ENCODE results near the gene KCNK3. TPM values are rescaled to one million over a fixed set of nuclear protein-coding genes. Genes with fewer than 3 reads are reported as not detected.

Gene KCNK3
- total and polyA plus RNA-seq, 2 donors (not counting 1 experiment from before 2014, with no cell fraction given) = under 0.01 TPM; not detected in 1

GRCh38 chr2:26672818-26673393 is 19.6 kb upstream of the KCNK3 start:
- H4K20me1 ChIP-seq (ENCODE audit: control insufficient read depth, extremely low read depth, insufficient read depth, low read length) = no peaks in the 10 kb centered on the region
- H3K36me3 ChIP-seq (ENCODE audit: control insufficient read depth, insufficient read depth, low read length) = no peaks in the 10 kb centered on the region
- no peak overlapping the region for H3K27ac ChIP-seq (ENCODE audit: insufficient read depth, low read length)
- H3K4me2 ChIP-seq (ENCODE audit: extremely low read depth, insufficient read depth, low read length) = no peak overlapping the region
- no peaks in the 10 kb centered on the region for H3K4me1 ChIP-seq (ENCODE audit: control insufficient read depth, extremely low read depth, insufficient read depth, low read length)
- no peaks in the 10 kb centered on the region for H3K79me2 ChIP-seq (ENCODE audit: control insufficient read depth, insufficient read depth, low read length)
- no peak overlapping the region for H3K9ac ChIP-seq (ENCODE audit: insufficient read depth, low read length)
- H3K9me3 ChIP-seq (ENCODE audit: control insufficient read depth, insufficient read depth, low read depth, low read length) = no peaks in the 10 kb centered on the region
- no peak for DNase-seq (ENCODE audit: low read depth in 2 of 2)
- peaks cover 3% of the 10 kb centered on the region for H3K27me3 ChIP-seq (ENCODE audit: control insufficient read depth, insufficient read depth, low read length)
- H3K4me3 ChIP-seq (replicated peaks in 1 of 4; ENCODE audit: control extremely low read depth in 1 of 4, insufficient read depth in 1 of 4, low read depth in 3 of 4, low read length in 4 of 4) = no peak overlapping the region
- TF ChIP-seq CTCF (conservative IDR thresholded peaks at IDR 0.05 in 1 of 2, IDR thresholded peaks at IDR 0.05 in 1 of 2; ENCODE audit: low read depth in 1 of 2, low read length in 2 of 2) = no peak
- no peak for TF ChIP-seq EZH2 (IDR thresholded peaks at IDR 0.05; ENCODE audit: low read length, missing control alignments)
- no peak overlapping the region for H2AFZ ChIP-seq (ENCODE audit: low read length)

- Histone ChIP-seq H3K36me3 (ENCODE audit: control insufficient read depth, insufficient read depth, low read length) (no peaks in the 10 kb centered on the region), H3K27ac (ENCODE audit: insufficient read depth, low read length) (no peak overlapping the region), H3K9ac (ENCODE audit: insufficient read depth, low read length) (no peak overlapping the region), H2AFZ (ENCODE audit: low read length) (no peak overlapping the region), H3K4me2 (ENCODE audit: extremely low read depth, insufficient read depth, low read length) (no peak overlapping the region), H3K79me2 (ENCODE audit: control insufficient read depth, insufficient read depth, low read length) (no peaks in the 10 kb centered on the region), H3K4me1 (ENCODE audit: control insufficient read depth, extremely low read depth, insufficient read depth, low read length) (no peaks in the 10 kb centered on the region), H3K9me3 (ENCODE audit: control insufficient read depth, insufficient read depth, low read depth, low read length) (no peaks in the 10 kb centered on the region), H3K4me3 (replicated peaks in 1 of 4; ENCODE audit: control extremely low read depth in 1 of 4, insufficient read depth in 1 of 4, low read depth in 3 of 4, low read length in 4 of 4) (no peak overlapping the region), H3K27me3 (ENCODE audit: control insufficient read depth, insufficient read depth, low read length) (peaks cover 3% of the 10 kb centered on the region), H4K20me1 (ENCODE audit: control insufficient read depth, extremely low read depth, insufficient read depth, low read length) (no peaks in the 10 kb centered on the region)
- TF ChIP-seq EZH2 (IDR thresholded peaks at IDR 0.05; ENCODE audit: low read length, missing control alignments) (no peak), CTCF (conservative IDR thresholded peaks at IDR 0.05 in 1 of 2, IDR thresholded peaks at IDR 0.05 in 1 of 2; ENCODE audit: low read depth in 1 of 2, low read length in 2 of 2) (no peak)
- DNase-seq (ENCODE audit: low read depth in 2 of 2) = no peak
Observed at GRCh38 chr2:26674002-26674751, 18.3 kb upstream of the KCNK3 start.

- Histone ChIP-seq H4K20me1 (ENCODE audit: control insufficient read depth, extremely low read depth, insufficient read depth, low read length) (no peaks in the 10 kb centered on the region), H3K79me2 (ENCODE audit: control insufficient read depth, insufficient read depth, low read length) (no peaks in the 10 kb centered on the region), H3K4me2 (ENCODE audit: extremely low read depth, insufficient read depth, low read length) (no peak overlapping the region), H3K27me3 (ENCODE audit: control insufficient read depth, insufficient read depth, low read length) (peaks cover 7% of the 10 kb centered on the region), H3K27ac (ENCODE audit: insufficient read depth, low read length) (no peak overlapping the region), H3K9me3 (ENCODE audit: control insufficient read depth, insufficient read depth, low read depth, low read length) (no peaks in the 10 kb centered on the region), H3K4me3 (replicated peaks in 1 of 4; ENCODE audit: control extremely low read depth in 1 of 4, insufficient read depth in 1 of 4, low read depth in 3 of 4, low read length in 4 of 4) (no peak overlapping the region), H3K4me1 (ENCODE audit: control insufficient read depth, extremely low read depth, insufficient read depth, low read length) (no peaks in the 10 kb centered on the region), H3K36me3 (ENCODE audit: control insufficient read depth, insufficient read depth, low read length) (no peaks in the 10 kb centered on the region), H3K9ac (ENCODE audit: insufficient read depth, low read length) (no peak overlapping the region), H2AFZ (ENCODE audit: low read length) (no peak overlapping the region)
- no peak for DNase-seq (ENCODE audit: low read depth in 2 of 2)
- TF ChIP-seq EZH2 (IDR thresholded peaks at IDR 0.05; ENCODE audit: low read length, missing control alignments) (no peak), CTCF (conservative IDR thresholded peaks at IDR 0.05 in 1 of 2, IDR thresholded peaks at IDR 0.05 in 1 of 2; ENCODE audit: low read depth in 1 of 2, low read length in 2 of 2) (no peak)
Observed at GRCh38 chr2:26674771-26675170, 17.8 kb upstream of the KCNK3 start.
